Measurements from ENCODE around the gene TDRD12.
"Not testable (repeated sequence)": the region's sequence is repeated elsewhere in the genome, so short reads cannot be mapped to it uniquely, and the experiment has no call there.

The TDRD12 gene

DNA sequence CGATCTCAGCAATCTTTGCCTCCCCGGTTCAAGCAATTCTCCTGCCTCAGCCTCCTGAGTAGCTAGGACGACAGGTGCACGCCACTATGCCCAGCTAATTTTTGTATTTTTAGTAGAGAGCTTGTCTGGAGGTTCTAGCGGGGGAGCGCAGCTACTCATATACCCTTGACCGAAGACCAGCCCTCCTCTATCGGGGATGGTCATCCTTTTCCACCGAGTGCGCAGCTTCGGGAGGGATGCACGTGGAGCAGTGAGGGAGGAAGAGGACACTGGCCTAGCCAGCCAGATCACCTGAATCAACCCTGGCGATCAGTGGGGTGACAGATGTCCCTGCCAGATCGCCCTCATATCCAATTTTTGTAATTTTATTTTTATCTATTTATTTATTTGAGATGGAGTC lies 143.2 kb downstream of the TDRD12 start:
- no peak for FAIRE-seq
- no peak for DNase-seq (ENCODE audit: insufficient read length, low spot score)

DNA sequence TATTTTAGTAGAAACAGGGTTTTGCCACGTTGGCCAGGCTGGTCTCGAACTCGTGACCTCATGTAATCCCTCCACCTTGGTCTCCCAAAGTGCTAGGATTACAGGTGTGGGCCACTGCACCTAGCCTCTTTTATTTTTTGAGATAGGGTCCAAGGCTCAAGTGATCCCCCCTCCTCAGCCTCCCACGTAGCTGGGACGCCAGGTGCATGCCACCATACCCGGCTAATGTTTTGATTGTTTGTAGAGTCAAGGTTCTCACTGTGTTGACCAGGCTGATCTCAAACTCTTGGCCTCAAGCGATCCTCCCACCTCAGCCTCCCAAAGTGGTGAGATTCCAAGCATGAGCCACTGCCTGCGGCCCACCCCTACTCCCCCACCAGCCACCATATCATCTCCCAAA lies 143.7 kb downstream of the TDRD12 start:
- DNase-seq (ENCODE audit: insufficient read length, low spot score): no peak
- no peak for FAIRE-seq

DNA sequence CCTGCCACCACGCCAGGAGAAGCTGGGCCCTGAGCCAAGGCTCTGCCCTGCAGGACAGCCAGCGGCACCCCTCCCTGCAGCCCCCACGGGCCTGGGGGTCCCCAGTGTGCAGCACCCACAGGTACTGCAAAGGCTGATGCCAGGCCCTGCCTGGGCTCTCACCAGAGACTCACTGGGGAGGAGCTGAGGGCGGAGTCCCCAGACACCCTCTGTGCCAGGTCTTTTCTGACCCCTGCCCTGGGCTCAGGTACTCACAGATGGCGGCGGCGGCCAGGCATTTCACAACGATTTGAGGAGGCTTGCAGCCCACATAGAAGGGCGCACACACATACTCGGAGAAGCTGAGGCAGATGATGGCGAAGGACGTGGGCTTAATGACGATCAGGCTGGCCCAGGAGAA lies 144.3 kb downstream of the TDRD12 start:
- no peak for FAIRE-seq
- no peak for DNase-seq (ENCODE audit: insufficient read length, low spot score)

DNA sequence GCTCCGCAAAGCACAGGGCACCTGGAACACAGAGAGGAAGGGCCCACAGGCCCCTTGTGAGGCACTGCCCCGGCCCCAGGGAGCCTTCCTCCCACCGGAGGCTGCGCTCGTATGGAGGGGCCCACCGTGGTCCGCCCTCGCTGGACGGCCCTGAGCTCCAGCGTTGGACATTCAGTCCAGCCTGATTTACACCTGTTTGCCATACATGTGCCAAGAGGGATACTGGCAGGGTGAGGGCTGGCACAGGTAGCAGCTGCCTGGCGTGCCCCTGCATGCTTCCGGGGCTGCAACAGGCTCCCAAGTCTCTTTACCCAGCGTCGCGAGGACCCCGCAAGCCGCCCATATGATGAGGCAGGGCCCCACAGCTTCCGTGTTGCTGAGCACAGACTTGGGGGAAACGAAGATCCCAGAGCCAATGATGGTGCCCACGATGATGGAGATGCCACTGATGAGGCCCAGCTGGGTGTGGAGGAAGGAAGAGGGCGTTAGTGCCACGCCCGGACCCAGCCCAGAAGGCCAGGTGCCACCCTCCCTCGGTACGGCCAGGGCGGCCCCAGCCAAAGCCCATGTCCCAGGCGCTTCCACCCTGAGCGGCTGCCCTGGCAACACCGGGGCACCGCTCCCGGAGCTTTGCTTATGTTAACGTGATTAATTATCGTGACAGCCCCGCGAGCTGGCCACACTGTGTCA lies 144.9 kb downstream of the TDRD12 start:
- DNase-seq (ENCODE audit: insufficient read length, low spot score) (no peak), FAIRE-seq (no peak)

DNA sequence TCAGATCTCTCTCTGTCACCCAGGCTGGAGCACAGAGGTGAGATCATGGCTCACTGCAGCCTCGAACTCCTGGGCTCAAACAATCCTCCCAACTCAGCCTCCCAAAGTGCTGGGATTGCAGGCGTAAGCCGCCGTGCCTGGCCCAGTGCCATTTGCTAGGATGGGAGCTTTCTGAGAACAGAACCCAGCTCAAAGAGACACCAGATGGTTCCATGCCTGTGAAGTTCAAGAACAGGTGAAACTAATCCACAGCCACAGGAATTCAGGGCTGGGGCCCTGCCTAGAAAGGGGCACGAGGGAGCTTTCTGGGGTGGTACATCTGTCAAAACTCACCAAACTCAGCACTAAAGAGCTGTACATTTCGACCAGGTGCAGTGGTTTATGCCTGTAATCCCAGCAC lies 145.8 kb downstream of the TDRD12 start:
- FAIRE-seq: no peak

DNA sequence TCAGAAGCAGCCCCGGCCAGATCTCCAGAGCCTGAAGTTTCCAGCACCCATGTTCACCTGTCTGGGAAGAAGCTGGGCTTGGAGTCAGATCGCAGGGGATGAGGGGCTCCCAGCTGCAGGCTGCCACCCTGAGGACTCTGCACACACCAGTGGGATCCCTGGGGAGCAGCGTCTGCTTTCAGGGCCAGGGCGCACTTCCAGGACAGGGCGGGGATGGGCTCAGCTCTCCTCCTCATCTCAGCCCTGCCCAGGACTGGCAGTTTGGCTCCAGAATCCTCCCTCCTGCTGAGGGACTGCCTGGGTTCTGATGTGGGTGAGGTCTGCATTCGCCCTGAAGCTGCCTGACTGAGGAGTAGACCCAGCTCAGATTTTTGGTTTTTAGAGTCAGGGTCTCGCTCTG lies 146.5 kb downstream of the TDRD12 start:
- FAIRE-seq (no peak), DNase-seq (ENCODE audit: insufficient read length, low spot score) (no peak)

More for the DNA sequence above, 145.8 kb downstream of the TDRD12 start:
- DNase-seq (ENCODE audit: insufficient read length, low spot score): no peak

DNA sequence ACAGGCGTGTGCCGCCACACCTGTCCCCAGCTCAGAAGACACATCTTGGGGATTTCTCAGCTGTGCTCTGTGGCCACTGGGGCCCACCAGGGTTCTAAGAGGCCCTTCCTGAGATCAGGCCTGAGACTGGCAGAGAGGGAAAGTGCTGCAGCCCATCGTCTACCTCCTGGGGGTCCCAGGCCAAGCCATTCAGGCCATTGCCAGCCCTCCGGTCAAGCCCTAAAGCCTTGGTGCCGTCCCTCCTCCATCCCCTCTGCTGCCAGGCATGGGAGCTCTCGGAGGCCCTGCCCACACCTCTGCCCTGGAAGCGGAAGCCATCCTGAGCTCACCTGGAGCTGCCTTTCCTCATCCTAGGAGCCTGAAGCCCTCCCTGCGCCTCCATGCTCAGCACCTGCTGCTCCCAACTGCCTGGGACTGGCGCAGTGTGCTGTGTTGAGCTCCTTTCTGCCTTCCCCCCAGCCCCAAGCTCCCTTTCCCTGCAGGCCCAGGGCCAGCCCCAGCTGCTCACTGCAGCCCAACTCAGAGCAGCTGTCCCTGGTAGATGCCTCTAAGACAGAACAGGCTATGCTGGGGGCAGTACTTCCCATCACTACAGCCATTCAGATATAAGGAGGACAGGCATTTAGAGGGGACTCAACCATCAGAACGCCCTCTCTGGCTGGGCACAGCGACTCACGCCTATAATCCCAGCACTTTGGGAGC lies 147.1 kb downstream of the TDRD12 start:
- FAIRE-seq (no peak), DNase-seq (ENCODE audit: insufficient read length, low spot score) (no peak)

DNA sequence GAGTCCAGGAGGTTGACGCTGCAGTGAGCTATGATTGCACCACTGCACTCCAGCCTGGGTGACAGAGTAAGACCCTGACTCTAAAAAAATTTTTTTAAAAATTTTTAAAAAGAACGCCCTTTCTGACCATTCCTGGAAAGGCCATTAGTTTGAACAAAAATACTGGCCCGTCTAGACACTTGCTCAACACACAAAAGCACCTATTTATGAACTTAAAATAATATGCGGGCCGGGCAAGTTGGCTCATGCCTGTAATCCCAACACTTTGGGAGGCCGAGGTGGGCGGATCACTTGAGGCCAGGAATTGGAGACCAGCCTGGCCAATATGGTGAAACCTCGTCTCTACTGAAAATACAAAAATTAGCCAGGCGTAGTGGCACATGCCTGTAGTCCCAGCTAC lies 147.9 kb downstream of the TDRD12 start:
- not testable (repeated sequence) for FAIRE-seq; DNase-seq (ENCODE audit: insufficient read length, low spot score)

DNA sequence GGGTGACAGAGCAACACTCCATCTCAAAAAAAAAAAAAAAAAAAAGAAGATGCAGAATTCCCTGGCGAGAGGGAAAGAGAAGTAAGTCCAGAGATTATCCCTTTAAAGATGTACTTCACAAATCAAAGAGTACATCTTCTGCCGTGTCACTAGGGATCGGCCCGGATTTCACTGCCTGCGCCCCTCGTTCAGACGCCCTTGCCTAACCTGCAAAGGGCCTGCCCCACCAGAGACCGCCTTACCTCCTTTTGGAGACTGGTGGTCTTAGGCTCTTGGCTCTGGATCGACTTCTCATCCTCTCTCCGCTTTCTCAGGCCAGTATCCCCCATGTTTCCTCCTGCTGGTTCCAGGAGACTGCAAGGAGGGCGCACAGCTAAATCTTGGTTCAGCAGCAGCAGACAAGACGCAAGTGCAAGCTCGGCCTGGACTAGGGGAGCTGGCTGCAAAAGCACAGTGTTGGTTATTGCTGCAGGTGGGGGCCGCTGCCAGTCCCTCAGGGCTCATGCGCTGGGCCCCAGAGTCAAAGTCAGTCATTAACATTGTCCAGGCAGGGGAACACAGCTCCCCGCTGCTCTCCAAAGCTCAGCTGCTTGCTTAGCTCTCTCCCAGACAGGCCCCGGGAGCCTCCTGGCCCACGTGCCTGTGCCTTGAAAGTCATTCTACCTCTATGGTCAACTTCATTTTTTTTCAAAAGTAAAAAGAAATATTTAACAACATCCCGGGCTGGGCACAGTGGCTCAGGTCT lies 148.8 kb downstream of the TDRD12 start:
- no peak for FAIRE-seq
- DNase-seq (ENCODE audit: insufficient read length, low spot score): no peak

DNA sequence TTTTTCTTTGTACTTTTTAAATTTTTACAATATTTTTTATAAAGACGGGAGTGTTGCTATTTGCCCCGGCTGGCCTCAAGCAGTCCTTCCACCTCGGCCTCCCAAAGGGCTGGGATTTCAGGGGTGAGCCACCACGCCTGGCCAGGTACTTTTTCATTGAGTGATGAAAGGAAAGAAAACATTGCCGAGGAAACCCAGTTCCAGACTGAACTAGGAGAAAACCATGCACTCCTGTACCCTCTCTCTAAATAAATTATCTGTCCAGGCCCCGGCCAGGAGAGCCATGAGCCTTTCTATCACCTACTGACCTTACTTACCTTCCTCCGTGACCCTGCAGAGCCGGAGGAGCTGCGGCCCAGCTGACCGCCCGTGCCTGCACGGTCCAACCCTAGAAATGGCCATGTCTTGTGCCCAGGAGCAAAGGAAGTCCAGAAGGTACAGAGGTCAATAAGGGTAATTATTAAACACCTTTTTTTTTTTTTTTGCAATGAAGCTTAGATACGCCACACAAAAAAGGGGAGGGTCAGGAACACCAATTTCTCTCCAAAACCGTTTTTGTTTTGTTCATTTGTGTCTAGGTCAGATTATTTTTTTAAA lies 149.9 kb downstream of the TDRD12 start, which contains the start of gene SLC7A9:
SLC7A9 (minus strand) TSS at position 399 of the 597 bp plus-strand sequence. CDS start 1,233 bp downstream, outside the sequence.
- DNase-seq (ENCODE audit: insufficient read length, low spot score) (no peak), FAIRE-seq (no peak)

DNA sequence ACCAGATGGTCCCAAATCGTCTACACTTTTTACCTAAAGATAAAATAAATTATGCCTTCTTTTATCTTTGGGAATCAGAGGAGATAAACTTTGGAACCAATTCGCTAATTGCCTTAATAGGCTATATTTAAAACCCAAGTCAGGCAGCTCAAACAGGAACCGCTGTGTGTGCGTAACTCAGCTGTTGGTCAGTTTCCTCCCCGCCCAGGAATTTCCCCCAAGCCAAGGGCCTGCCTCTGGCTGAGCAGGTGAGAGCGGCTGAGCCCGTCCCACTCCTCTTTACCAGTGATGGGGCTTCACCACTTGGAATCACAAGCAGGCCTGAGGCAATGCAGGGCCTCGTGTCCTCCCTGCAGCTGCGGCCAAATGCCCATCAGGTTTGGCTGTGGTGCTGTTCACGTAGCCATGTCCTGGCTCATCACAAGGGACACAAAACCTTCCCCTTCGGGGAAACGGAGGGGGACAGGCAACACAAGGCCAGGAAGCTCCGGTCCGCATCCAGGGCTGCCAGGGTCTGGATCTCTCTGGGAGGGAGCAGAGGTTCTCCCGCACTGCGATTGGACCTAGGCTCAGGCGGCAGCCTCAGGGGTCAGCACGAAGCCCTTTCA lies 150.5 kb downstream of the TDRD12 start:
- DNase-seq (ENCODE audit: insufficient read length, low spot score) (no peak), FAIRE-seq (no peak)

DNA sequence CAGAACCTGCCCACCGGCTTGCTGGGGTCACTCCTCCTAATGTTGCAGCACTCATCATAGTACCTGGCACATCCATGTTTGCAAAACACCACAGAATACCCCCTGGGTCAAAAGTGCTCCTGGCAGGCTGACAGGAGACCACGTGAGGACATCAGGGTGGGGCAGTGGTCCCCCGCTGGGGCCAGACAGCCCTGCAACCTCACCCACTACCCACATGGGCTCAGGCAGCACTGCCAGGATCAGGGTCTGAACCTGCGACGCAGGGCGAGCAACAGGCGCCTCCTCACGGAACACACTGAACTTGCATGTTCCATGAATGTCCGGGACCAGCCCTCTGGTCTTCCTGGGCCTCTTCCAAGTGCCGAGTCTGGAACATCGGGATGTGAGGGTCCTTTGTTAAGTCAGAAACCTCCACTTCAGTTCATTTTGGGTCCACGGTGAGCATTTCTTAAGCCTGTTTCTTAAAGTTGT lies 151.4 kb downstream of the TDRD12 start:
- FAIRE-seq (no peak), DNase-seq (ENCODE audit: insufficient read length, low spot score) (no peak)

DNA sequence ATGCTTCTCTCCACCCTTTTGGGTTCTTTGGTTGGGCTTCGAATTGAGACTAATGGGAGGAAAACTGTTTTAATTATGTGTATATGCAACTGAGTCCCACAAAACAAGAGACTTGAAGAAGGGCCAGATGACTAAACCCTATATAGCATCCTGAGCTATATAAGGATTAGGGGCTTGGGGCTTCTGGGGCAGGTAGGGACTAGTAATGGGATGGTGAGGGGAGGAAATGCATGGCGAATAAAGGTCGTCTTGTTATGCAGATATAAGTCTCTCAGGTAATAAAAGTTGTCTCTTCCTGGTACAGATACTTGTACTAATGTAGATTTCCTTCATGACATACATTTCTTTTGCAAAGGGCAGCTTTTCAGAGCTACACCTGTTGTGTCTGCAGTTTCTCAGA lies 152.8 kb downstream of the TDRD12 start:
- FAIRE-seq: no peak
- DNase-seq (ENCODE audit: insufficient read length, low spot score): no peak

DNA sequence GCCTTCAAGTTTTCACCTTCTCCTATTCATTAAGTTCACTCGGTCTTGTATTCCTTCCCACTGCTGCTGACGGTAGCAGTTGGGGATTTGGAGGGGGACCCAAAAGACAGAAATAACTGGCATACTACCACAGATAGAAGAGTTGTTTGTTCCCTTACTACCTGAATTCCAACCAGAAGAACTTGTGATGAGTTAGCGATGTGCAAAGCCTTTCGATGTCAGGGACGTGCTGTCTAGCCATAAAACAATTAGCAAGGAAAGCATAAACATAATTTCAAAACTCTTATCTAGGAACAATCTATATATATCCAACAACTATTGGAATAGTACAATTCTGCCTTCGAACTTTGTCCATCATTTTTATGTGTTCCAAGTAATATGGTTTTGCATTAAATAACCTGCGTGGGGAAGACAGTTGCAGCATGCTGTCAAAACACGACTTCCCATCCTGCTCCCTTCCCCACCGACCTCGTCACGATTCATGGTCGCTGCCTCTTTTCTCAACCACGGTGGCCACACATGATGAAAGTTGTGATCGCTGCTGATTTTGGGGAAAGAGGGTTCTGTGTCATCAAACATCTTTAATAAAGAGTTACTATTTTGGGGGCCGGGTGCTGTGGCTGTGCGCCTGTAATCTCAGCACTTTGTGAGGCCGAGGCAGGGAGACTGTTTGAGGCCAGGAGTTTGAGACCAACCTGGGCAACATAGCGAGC lies 153.8 kb downstream of the TDRD12 start:
- FAIRE-seq (no peak), DNase-seq (ENCODE audit: insufficient read length, low spot score) (no peak)

DNA sequence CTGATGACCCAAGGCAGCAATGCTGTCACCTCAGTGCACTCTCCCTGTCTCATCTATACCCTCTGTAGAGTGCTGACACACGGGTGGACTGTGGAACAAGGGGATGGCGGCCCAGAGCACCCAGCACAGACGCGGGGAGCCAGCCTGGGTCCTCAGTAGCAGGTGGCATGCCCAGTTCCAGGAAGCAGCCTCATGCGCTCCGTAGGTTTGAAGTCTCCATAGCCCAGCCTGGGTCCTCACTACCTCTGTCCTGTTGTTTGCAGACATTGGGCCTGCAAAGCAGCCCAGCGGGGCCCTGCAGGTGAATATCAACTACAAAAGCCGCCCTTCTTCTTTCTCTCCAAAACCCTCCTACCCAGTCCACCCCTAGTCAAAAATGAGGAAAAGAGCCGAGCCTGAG lies 155.0 kb downstream of the TDRD12 start:
- no peak for DNase-seq (ENCODE audit: insufficient read length, low spot score)
- no peak for FAIRE-seq

DNA sequence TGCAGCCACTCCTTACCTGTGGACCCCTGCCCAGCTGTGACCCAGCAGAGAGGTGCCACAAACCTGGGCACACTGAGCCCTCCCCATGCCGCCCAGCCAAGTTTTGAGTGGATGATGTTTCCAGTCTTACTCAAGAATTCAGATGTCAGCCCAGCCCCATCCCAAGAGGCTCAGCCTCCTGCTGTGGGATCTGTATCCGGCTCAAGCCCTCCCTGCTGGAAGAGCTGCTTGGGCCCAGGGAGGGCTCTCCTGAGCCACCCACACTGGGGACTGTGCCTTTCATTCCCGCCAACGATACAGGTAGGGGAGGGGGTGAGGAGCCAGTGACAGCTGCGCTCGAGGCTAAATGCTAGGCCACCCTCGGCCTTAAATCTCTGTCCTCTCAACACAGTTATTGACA lies 155.9 kb downstream of the TDRD12 start:
- DNase-seq (ENCODE audit: insufficient read length, low spot score) (no peak), FAIRE-seq (no peak)

DNA sequence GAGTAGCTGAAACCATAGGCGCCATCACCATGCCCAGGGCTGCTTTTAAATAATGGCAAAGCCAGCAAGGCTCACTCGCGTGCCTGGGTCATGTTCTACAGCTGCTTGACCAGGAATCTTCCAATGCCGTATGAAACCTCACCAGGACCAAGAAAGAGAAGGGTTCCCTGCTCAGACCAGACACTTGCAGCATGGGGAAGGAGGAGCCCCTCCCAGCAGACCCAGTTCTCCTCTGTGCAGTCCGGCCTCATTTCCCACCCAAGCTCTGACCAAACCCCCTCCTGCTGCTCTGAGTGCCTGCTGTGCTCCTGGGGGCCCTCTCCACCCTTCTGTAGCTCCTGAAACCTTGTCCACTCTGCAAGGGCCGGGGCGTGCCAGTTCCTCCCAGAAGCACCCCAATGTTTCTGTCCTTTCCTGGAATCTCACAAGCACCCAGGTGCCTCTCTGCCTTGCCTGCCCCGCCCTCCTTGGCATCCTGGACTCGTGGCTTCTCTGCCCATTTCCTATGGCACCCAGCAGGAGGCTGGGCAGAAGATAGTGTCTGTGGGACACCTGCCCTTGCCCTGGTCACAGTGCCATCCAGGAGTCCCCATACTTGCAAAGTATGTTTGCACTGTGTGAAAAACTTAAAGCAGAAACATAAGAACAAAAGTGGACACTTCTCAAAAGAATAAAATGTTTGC lies 156.8 kb downstream of the TDRD12 start:
- DNase-seq (ENCODE audit: insufficient read length, low spot score) (no peak), FAIRE-seq (no peak)

DNA sequence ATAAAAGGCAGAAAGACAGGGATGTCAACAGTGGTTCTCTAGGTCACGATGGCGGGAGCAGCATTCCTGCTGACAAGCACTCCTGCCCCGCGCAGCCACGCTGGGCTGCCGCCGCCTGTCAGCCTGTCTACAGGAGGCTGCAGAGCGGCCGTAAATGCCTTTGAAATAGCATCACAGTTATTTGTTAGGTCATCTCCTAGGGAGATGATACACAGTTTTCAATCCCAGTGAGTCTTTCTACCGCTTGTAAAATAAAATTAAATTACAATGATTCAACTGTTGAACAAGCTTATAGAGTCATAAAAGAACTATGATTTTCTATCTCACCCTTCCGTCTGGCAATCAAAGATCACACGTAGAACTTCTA lies 157.3 kb downstream of the TDRD12 start:
- FAIRE-seq: no peak

More for the DNA sequence above, 157.3 kb downstream of the TDRD12 start:
- DNase-seq (ENCODE audit: insufficient read length, low spot score): no peak

All from GM19239 (cell line).